ENCODE results near the gene CFAP97D2.

The CFAP97D2 gene

DNA sequence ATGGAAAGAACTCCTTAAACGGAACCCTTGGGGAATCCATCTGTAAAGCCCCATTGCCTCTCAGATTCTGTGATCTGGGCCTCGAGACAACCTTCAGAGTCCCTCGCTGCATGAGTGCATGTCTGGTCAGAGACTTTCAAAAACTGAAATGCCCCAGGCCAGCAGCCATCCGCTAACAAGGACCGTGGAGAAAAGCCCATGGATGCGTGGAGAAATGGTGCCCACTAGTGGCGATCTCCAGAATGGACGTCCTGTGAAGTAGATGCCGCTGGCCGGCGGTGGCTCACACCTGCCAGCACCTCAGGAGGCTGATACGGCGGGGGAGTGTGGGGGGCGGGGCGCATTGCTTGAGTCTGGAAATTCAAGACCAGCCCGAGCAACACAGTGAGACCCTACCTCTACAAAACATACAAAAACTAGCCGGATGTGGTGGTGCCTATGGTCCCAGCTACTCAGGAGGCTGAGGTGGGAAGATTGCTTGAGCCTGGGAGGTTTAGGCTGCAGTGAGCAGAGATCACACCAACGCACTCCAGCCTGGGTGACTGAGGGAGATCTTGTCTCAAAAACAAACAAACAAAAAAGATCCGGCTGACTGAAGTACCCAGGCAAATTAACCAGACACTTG lies 47.8 kb downstream of the CFAP97D2 start:
- TF ChIP-seq, protein P1, sequence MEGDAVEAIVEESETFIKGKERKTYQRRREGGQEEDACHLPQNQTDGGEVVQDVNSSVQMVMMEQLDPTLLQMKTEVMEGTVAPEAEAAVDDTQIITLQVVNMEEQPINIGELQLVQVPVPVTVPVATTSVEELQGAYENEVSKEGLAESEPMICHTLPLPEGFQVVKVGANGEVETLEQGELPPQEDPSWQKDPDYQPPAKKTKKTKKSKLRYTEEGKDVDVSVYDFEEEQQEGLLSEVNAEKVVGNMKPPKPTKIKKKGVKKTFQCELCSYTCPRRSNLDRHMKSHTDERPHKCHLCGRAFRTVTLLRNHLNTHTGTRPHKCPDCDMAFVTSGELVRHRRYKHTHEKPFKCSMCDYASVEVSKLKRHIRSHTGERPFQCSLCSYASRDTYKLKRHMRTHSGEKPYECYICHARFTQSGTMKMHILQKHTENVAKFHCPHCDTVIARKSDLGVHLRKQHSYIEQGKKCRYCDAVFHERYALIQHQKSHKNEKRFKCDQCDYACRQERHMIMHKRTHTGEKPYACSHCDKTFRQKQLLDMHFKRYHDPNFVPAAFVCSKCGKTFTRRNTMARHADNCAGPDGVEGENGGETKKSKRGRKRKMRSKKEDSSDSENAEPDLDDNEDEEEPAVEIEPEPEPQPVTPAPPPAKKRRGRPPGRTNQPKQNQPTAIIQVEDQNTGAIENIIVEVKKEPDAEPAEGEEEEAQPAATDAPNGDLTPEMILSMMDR (IDR thresholded peaks at IDR 0.05; ENCODE audit: low read depth, low read length): peak; percentile 97
- H3K4me3 ChIP-seq (ENCODE audit: low read depth, low read length): no peak overlapping the region

DNA sequence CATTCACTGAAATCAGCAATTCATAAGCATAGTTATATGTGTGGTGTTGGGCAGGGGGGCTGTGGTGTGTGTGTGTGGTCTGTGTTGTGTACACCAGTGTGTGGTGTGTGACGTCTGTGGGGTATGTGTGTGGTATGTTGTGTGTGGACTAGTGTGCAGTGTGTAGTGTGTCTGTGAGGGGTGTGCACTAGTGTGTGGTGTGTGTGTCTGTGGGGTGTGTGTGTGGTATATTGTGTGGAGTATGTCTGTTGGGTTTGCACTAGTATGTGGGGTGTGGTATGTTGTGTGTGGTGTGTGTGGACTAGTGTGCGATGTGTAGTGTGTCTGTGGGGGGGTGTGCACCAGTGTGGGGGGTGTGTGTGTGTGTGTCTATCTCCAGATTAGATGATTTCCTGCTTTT lies 48.5 kb downstream of the CFAP97D2 start:
- H3K4me3 ChIP-seq (ENCODE audit: low read depth, low read length): no peak overlapping the region
- TF ChIP-seq, protein P1 (IDR thresholded peaks at IDR 0.05; ENCODE audit: low read depth, low read length): no peak

DNA sequence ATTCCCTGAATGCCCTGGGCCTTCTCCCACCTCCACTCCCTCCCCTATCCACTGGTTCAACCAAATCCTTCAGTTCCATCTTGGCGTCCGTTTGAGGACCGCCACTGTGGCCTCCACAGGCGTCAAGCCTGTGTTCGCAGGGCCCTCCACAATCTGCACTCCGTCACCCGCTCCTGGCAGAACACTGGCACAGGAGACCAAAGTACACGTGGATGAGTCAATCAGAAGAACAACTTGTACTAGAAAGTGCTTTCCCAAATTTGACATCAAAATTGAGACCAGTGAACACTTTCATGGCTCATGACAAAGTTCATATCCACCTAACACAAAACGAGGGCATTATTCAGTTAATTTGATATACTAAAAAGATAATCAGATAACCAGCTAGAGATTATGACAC lies 49.1 kb downstream of the CFAP97D2 start:
- H3K4me3 ChIP-seq (ENCODE audit: low read depth, low read length): no peak overlapping the region
- TF ChIP-seq, protein P1 (IDR thresholded peaks at IDR 0.05; ENCODE audit: low read depth, low read length): no peak

DNA sequence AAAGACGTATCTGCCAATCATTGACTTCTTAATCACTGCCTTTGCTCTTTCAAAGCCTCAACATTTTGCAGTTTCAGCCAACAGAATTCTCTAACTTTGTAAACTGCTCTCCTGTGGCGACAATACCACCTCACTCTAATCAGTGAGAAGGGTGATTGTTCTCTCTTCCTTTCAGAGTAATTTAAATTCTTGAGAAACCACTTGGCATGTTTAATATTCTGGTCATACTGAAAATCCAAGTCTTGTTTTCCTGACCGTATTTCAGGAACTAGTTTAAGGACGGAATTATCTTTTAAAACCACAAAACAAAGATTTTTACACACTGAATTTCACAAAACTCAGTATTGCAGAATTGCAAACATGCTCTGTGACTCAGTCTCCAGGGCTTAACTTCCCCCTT lies 50.4 kb downstream of the CFAP97D2 start:
- H3K4me3 ChIP-seq (ENCODE audit: low read depth, low read length): no peak overlapping the region

DNA sequence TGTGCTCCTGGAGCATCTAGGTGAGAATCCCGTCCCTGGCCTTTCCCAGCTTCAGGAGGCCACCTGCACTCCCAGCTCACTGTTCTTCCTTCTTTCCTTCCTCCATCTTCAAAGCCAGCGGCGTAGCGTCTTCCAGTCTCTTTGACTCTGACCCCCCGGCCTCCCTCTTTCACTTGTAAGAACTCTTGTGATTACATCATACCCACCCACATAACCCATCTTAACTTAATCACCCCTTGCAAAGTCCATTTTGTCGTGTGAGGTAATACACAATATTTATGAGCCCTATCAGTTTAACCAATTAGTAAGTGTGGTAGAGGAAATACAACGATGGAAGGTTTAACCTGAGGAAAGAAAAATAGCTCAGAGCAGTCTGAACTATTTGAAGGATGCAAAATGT lies 51.1 kb downstream of the CFAP97D2 start:
- no peak overlapping the region for H3K4me3 ChIP-seq (ENCODE audit: low read depth, low read length)

More for the DNA sequence above, 50.4 kb downstream of the CFAP97D2 start:
- TF ChIP-seq, protein P1 (IDR thresholded peaks at IDR 0.05; ENCODE audit: low read depth, low read length): no peak

DNA sequence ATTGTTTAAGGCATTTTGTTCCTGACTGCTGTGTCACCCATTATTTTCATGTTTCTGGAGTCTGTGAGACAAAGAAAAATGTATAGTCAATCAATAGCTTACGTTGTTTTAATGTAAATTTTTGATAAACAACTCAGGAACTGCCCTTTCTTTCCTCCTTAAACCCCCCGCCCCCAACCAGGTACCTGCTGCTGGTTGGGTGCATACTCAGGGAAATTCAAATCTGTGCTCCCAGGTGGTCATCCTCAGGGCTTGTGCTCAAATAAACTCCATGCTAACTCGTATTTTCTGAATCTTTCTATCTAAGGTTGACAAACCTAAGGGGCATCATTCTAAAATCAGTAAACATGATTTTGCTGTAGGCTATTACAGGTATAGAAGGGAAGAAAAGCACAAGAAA lies 51.5 kb downstream of the CFAP97D2 start:
- TF ChIP-seq, protein P1 (IDR thresholded peaks at IDR 0.05; ENCODE audit: low read depth, low read length): no peak
- H3K4me3 ChIP-seq (ENCODE audit: low read depth, low read length): no peak overlapping the region

More for the DNA sequence above, 51.1 kb downstream of the CFAP97D2 start:
- TF ChIP-seq, protein P1 (IDR thresholded peaks at IDR 0.05; ENCODE audit: low read depth, low read length): no peak

DNA sequence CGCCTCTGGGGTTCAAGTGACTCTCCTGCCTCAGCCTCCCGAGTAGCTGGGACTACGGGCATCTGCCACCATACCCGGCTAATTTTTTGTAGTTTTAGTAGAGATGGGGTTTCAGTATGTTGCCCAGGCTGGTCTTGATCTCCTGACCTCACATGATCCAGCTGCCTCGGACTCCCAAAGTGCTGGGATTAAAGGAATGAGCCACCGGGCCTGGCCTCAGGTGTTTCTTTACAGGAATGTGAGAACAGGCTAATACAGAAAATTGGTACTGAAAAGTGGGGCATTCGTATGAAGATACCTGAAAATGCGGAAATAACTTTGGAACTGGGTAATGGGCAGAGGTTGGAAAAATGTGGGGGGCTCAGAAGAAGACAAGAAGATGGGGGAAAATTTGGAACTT lies 52.8 kb downstream of the CFAP97D2 start:
- H3K4me3 ChIP-seq (ENCODE audit: low read depth, low read length): no peak overlapping the region
- TF ChIP-seq, protein P1 (IDR thresholded peaks at IDR 0.05; ENCODE audit: low read depth, low read length): no peak

All from WI38 (cell line).